Right atrium auricular region (tissue), 2 donors: ENCODE measurements around the gene EPM2AIP1. TPM values are rescaled to one million over a fixed set of nuclear protein-coding genes. Genes with fewer than 3 reads are reported as not detected.
A peak's percentile ranks its signal among the peaks of the same experiment; 100 is the strongest.

Experiments
- DNase-seq: peaks from one replicate; pipeline ENCODE4 v3.0.0-alpha.2; 2019; ENCODE audit warnings: low spot score
- H3K27ac ChIP-seq, 2 donors: fragments of 200-600 bp; sonication (generic); 1 replicate in 1 of 2; 2 replicates in 1 of 2; pipeline ENCODE4 v1.5.1; 2016 to 2019
- H3K27me3 ChIP-seq, 2 donors: fragments of 200-600 bp; sonication (generic); one replicate each; pipeline versions ENCODE4 v1.5.1 to v1.6.0; 2017 to 2019
- H3K36me3 ChIP-seq: fragments of 200-600 bp; sonication (generic); one replicate; pipeline ENCODE4 v1.5.1; 2016
- H3K4me1 ChIP-seq, 2 donors: fragments of 200-600 bp; sonication (generic); one replicate each; pipeline versions ENCODE4 v1.5.1 to v1.6.0; 2017 to 2019
- H3K4me3 ChIP-seq, 2 donors: fragments of 200-600 bp; sonication (generic); 1 replicate in 1 of 2; 2 replicates in 1 of 2; pipeline ENCODE4 v1.5.1; 2017 to 2019; ENCODE audit warnings: mild to moderate bottlenecking in 1 of 2, moderate library complexity in 1 of 2
- H3K9me3 ChIP-seq, 2 donors: fragments of 200-600 bp; sonication (generic); one replicate each; pipeline ENCODE4 v1.5.1; 2019
- total RNA-seq, 2 donors: library from RNA; depleted of rRNA; stranded (reverse); fragments of >200 nt; gene quantifications; one replicate each; pipeline ENCODE4 v1.1.0, GENCODE V29; 2016
- TF ChIP-seq, protein P1 (sequence below), 2 donors: fragments of 200-600 bp; sonication (generic); IDR thresholded peaks; one replicate each; pipeline ENCODE4 v1.5.1; 2019; ENCODE audit warnings: antibody characterized with exemption in 2 of 2

Gene EPM2AIP1
- total RNA-seq, 2 donors from 2014 or later = 10.3 TPM

DNA sequence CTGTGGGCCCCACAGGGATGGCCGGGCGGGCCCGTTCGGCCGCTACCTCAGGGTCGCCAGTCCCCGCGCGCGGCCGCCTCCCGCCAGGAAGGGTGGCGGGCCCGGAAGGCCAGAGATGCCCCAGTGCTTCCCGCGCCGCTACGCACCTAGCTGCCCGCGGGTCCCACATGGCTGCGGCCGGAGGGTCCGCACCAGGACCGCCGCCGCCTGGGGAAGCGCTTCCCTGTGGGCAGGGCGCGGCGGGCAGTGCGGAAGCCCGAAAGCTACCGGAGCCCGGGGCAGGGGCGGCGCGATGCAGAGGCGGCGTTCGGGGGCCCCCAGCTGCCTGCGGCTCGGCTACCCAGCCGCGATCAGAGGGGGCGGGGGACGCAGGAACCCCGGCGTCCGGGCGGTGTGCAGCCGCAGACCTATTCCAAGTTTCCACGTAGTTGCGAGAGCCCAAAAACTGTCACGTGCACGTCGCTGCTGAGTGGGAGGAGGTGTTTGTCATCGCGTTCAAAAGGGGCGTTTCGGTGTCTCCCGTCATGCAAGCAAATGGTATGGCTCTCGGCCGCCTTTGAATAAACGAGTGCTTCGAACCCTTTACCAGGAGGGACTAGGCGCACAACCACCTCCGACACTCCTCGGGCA lies 48.2 kb downstream of the EPM2AIP1 start, which contains the start of gene TRANK1:
TRANK1 (minus strand) TSS at position 414 of the 630 bp plus-strand sequence; CDS start at position 169, 245 bp downstream.
- peaks cover 0 to 14% of the 10 kb centered on the region in 2 donors for H3K4me1 ChIP-seq
- peak; percentile 80 for DNase-seq
- peaks cover 0 to 12% of the 10 kb centered on the region in 2 donors for H3K9me3 ChIP-seq
- no peaks in the 10 kb centered on the region for H3K36me3 ChIP-seq
- peak within 1 kb of the TSS; percentile 71 to 79 for H3K4me3 ChIP-seq
- TF ChIP-seq, protein P1, sequence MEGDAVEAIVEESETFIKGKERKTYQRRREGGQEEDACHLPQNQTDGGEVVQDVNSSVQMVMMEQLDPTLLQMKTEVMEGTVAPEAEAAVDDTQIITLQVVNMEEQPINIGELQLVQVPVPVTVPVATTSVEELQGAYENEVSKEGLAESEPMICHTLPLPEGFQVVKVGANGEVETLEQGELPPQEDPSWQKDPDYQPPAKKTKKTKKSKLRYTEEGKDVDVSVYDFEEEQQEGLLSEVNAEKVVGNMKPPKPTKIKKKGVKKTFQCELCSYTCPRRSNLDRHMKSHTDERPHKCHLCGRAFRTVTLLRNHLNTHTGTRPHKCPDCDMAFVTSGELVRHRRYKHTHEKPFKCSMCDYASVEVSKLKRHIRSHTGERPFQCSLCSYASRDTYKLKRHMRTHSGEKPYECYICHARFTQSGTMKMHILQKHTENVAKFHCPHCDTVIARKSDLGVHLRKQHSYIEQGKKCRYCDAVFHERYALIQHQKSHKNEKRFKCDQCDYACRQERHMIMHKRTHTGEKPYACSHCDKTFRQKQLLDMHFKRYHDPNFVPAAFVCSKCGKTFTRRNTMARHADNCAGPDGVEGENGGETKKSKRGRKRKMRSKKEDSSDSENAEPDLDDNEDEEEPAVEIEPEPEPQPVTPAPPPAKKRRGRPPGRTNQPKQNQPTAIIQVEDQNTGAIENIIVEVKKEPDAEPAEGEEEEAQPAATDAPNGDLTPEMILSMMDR (IDR thresholded peaks at IDR 0.05) = no peak
- peak within 1 kb of the TSS; percentile 70 to 76 for H3K27ac ChIP-seq
- H3K27me3 ChIP-seq = no peaks in the 10 kb centered on the region

DNA sequence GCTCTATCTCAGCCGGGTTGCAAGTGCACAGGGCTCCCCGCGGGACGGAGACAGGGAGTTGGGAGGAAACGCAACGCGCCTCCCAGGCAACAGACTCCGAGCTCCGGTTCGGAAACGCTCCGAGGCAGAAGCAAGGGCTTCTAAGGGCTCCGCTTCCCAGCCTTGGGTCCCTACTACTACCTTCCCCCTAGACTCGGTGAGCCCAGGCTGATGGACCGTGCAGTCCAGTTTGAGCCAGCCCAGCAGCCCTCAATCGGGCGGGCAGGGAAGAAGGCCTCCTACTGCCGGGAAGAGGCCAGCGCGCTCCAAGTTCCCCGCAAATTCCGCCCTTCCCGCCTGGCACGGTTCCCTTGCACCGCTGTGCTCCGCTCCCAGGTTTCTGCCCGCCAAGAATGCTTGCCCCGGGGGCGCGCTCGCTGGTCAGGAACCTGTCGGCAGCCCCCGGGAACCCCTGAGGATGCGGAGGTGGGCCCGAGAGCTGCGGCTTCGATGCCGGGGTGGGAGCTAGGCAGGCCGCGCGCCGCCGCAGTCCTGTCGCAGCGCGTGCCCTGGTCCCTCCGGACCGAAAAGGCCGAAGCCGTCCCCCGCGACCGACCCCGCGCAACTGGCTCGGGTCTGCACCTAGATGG lies 48.8 kb downstream of the EPM2AIP1 start:
- Histone ChIP-seq H3K4me1 (peaks cover 0 to 14% of the 10 kb centered on the region in 2 donors), H3K27me3 (no peaks in the 10 kb centered on the region), H3K36me3 (no peaks in the 10 kb centered on the region), H3K4me3 (peak overlapping the region; percentile 71 to 79), H3K27ac (peak overlapping the region; percentile 70 to 76), H3K9me3 (peaks cover 0 to 12% of the 10 kb centered on the region in 2 donors)
- TF ChIP-seq, protein P1 (IDR thresholded peaks at IDR 0.05) = no peak
- peak; percentile 61 for DNase-seq

DNA sequence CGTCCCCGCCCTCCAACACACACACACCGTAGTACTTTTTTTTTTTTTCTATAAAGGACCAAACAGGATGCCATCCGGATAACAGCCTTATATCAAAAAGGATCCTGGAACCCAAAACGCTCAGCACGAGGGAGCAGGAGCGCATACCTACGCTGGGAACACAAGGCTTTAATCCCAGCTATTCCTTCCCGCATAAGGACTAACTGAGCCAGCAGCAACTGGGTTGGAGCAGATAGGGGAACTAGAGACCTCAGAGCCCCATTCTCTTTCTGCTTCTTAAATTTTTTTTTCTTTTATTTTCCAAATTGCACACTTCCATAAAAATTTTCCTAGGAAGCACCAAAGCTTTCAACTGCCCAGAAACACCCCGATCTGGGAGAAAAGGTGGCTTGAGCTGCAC lies 49.3 kb downstream of the EPM2AIP1 start:
- Histone ChIP-seq H3K4me1 (peaks cover 0 to 14% of the 10 kb centered on the region in 2 donors), H3K4me3 (peak overlapping the region; percentile 71 to 79), H3K27me3 (no peaks in the 10 kb centered on the region), H3K36me3 (no peaks in the 10 kb centered on the region), H3K27ac (peak overlapping the region; percentile 70 to 76), H3K9me3 (peaks cover 0 to 12% of the 10 kb centered on the region in 2 donors)
- TF ChIP-seq, protein P1 (IDR thresholded peaks at IDR 0.05) = no peak
- DNase-seq = no peak

DNA sequence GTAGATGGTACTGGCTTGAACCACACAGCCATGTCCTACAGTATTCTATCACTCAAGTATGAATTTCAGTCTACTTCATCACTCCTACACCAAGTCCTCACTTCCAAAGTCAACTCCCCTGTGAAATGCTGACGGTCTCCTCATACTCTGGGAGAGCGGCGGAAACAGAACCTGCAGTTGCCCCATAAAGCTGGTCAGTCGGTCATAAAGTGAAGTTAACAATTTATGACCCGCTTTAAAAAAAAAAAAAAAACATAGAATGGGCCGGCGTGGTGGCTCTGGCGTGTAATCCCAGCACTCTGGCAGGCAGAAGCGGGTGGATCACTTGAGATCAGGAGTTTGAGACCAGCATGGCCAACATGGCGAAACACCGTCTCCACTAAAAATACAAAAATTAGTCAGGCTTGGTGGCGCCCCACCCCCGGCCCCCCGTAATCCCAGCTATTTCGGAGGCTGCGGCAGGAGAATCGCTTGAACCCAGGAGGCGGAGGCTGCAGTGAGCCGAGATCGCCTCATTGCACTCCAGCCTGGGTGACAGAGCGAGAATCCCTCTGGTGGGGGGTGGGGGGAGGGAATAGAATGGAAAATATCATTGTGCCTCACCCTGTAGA lies 50.2 kb downstream of the EPM2AIP1 start:
- TF ChIP-seq, protein P1 (IDR thresholded peaks at IDR 0.05) = no peak
- Histone ChIP-seq H3K9me3 (peaks cover 0 to 9% of the 10 kb centered on the region in 2 donors), H3K4me3 (no peak overlapping the region), H3K27me3 (no peaks in the 10 kb centered on the region), H3K27ac (no peak overlapping the region), H3K36me3 (no peaks in the 10 kb centered on the region), H3K4me1 (peaks cover 0 to 14% of the 10 kb centered on the region in 2 donors)
- DNase-seq = peak; percentile 13

DNA sequence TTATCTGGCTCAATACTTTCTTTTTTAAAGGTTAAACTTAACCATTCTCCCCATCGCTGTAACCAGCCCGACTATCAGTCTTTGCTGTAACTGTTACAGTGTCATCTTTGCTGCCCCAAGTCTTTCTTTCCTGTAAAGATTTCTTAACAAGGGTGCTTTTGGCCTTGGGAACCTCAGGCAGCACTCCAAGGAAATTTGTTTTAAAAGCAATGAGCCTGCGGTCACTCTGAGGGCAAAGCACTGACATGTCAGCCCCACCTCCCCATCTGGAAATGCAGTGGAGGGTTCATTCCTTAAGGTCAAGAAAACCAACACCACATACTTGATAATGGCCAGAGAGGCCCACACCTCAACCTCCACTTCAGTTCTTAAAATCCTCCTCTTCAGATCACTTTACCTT lies 51.3 kb downstream of the EPM2AIP1 start:
- TF ChIP-seq, protein P1 (IDR thresholded peaks at IDR 0.05) = no peak
- H3K9me3 ChIP-seq = no peaks in the 10 kb centered on the region
- peak; percentile 57 for DNase-seq
- H3K4me3 ChIP-seq = no peak overlapping the region
- H3K27ac ChIP-seq = no peak overlapping the region
- no peaks in the 10 kb centered on the region for H3K36me3 ChIP-seq
- no peaks in the 10 kb centered on the region for H3K27me3 ChIP-seq
- H3K4me1 ChIP-seq = peaks cover 0 to 14% of the 10 kb centered on the region in 2 donors
